NCI-H146 (cell line): ENCODE results near the gene FAM25G.
"Not testable (repeated sequence)": the region's sequence is repeated elsewhere in the genome, so short reads cannot be mapped to it uniquely, and the experiment has no call there.

Source experiments
- DNase-seq: peaks from one replicate; lab custom pipeline; 2025; lab: John Stamatoyannopoulos, UW

FAM25G gene

DNA sequence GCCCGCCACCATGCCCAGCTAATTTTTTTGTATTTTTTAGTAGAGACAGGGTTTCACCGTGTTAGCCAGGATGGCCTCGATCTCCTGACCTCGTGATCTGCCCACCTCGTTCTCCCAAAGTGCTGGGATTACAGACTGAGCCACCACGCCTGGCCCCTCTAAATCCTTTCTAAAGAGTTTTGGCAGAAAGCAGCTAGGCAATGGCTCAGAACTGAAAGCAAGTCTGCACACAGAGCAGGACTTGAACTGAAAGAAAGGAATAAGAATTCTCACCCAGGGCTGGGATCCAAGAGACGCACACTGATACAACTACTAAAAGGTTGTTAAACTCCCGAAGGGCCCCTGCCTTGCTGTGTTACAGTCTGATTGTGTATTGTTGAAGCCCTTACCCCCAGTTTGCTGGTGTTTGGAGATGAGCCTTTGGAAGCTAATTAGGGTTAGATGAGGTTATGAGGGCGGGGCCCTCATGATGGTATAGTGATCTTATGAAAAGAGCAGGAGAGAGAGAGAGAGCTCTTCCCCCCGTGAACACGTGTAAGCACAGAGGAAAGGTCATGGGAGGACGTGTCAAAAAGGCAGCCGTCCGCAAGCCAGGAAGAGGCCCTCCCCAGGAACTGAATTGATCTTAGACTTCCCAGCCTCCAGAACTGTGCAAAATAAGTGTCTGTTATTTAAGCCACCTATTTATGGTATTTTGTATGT lies 26.1 kb downstream of the FAM25G start:
- not testable (repeated sequence) for DNase-seq

DNA sequence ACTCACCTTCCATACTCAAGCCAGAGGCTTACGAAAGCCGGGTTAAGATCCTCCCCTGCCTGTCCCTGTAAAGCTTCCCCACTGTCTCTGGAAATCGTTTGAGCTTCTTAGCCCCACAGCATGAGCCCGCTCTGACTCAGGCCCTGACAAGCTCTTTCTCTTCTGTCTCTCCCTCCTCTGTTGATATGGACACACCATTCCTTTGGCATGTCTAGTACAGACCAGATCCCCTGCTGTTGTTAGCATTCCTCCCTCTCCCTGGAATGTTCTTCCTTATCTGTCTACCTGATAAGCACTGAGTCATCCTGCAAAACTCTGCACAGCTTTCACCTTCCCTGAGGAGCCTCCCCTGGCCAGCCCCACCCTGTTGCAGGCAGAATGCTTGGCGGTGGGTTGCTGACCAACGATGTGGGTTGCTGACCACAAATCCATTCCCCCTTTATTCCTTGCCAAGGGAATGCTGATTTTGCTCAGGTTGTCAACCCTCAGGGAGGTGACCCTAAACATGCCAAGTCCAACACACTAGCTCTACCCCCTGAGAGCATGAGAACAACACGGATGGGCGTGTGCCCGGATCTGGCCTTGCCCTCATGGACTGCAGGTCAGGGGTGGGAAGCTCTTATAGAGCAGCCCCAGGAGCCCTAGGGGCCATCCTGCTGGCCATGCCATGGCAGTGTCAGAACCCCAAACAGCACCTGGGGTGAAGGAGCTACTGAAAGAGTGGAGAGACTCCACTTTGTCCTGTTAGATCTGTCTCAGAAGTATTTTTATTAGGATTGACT lies 28.7 kb downstream of the FAM25G start:
- not testable (repeated sequence) for DNase-seq

DNA sequence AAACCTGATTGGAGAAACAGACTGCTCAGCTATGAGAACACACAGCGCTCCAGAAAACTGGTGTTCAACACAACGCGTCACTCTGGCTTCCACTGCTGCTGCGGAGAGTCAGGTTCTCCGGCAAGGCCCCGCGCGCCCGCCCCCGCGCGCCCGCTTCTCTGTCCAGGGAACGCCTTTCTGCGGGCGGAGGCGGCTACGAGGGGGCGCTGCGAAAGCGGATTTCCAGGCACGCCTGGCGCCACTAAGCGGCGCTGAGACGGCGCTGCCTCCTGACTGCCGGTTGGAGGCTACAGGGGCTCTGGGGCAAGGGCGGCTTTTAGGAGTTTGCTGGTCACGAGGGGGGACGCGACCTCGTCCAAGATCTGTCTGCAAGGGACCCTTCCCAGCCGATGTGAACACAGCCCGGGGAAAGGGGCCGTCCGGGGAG lies 30.2 kb downstream of the FAM25G start:
- DNase-seq: peak; percentile 27

DNA sequence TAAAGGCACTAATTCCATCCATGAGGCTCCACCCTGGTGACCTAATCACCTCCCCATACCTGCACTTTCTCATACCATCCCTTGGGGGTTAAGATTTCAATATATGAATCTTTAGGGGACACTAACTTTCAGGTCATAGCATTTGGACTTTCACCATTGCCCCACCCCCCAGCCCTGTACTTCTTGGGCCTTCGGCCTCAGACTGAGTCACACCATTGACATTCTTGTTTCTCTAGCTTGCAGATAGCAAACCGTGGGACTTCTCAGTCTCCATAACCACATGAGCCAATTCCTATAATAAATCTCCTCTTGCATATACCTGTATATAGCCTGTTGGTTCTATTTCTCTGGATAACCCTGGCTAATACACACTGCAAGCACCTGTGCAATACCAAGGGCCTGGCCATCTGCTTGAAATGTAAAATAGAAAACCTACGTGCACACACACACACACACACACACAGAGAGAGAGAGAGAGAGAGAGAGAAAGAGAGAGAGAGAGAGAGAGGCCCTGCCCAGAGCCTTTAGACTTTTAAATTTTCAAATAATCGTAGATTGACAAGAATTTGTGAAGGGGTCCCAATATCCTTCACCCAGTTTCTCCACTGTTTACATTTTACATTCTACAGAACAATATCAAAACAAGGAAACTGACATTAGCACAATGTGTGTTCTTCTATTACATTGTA lies 32.9 kb downstream of the FAM25G start:
- no peak for DNase-seq

DNA sequence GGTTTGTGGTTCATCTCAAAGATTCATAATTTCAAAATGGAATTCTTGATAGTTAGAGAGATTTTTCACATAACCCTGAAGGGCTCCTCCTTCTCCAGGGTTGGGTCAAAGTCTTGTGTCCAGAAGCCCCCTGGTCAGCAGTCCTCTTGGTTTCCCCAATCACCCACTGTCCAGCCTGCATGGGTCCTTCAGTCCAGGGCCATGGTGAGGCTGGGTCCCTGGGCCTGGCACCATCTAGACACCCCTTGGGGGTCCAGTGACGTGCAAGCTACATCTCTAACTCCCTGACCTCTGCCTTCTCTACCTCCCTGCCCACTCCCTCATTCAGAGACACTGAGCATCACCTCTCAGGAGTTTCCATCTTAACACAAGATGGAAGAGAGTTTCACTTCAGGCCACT lies 33.7 kb downstream of the FAM25G start:
- no peak for DNase-seq

DNA sequence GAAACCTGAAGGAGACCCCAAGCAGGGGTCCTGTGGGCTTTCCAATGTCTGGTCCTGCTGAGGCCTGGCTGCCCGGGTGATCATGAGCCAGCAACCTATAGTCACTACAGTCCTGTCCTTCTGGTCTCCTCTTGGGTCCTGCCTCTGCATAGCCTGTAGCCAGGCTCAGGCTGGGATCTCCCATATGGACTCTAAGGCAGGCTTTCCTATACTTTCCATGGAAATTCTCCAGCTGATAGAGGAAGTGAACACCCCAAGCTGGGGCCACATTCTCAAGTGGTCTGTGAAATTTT lies 34.0 kb downstream of the FAM25G start:
- no peak for DNase-seq

DNA sequence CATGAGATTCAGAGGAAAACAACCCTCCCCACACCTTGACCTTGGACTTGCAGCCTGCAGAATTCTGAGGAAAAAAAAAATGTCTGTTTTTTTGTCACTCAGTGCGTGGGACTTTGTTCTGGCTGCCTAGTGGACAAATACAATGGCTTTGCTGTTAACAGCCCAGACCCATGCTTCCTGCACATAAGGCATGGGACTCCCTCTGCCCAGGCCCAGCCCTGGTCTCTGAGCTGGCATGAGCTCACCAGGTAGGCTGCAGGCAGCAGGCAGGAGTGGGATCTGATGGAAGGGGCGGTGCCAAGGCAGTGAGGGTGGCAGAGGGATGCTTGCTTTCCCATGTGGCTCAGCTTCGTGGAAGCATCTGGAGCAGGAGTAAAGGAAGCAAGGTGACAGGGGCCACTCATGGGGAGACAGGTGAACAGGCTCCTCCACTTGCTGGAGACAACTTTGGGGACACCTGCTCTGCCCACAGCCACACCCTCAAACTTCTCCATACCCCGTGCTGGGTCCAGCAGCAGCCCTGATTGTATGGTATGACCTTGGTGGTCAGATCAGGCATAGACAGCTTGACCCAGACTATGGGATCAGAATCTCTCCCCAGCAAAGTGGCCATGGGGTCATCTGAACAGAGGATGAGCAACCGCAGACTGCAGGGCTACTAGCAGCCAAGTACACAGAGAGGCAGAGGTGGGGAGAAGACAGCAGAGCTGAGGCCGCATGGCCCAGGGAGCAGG lies 34.5 kb downstream of the FAM25G start:
- no peak for DNase-seq

DNA sequence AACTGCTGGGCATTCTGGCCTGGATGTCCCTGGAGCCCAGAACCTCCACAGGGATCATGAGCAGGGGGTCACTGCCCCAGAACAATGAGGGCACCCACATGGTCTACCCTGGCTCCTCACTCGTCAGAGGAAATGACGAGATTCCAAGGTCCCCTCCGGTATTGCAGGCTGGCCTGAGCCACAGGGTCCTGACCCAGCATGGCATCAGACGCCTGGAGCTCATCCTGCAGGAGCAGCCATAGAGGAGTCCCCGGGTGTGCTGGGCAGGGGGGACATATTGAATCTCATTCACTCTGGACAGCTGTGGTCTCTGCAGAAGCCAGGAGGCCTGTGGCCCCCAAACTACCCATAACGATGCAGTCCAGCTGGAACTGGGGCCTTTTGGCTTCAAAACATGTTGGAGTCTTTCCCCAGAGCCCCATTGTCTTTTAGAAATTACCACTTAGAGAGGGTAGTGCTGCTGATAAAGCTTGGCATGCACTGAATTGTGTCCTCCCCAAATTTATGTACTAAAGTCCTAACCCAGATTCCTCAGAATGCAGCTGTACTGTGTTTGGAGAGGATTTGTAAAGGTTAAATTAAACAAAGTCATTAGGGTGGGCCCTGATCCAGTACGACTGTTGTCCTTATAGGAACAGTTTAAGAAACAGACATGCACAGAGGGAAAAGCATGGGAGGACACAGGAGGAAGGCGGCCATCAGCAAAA lies 35.3 kb downstream of the FAM25G start:
- no peak for DNase-seq

DNA sequence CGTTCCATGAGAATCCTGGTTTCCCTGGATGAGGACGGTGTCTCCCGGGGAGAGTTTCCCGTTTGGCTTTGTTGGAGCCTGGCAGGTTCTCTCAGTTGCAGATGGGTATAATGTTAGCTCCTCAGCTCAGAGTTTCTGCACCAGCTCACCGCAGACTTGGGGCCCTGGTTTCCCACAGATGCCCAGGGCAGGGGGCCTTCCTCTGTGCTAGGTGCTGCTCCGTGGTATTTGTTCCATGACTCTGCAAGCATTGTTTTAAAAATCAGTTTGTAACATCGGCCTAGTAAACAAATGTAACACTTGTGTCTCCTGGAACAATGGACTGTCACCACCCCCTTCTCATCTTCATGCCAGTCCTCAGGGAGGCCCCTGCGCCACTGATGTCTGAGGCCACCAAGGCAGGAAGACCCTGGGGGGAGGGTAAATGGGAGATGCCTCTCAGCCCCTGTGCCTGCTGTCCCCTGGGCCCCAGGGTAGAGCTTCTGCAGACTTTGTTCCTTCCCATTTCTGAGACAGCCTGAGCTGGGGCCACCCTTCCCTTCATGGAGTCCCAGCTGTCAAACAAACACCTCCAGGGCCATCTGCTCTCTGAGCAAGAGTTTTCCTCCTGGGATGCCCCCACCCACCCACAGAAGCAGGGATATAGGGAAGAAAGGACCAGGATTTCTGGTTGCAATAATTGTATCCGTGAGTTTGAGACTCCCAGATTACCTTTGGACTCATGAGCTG lies 36.0 kb downstream of the FAM25G start:
- DNase-seq: not testable (repeated sequence)

DNA sequence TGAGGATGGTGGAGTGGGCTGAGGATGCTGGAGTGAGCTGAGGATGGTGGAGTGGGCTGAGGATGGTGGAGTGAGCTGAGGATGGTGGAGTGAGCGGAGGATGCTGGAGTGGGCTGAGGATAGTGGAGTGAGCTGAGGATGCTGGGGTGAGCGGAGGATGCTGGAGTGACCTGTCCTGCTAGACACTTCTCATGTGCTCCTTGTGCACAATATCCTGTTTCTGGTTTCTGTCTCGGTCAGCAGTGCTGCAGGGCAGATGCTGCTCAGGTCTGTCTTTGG lies 36.8 kb downstream of the FAM25G start:
- no peak for DNase-seq

DNA sequence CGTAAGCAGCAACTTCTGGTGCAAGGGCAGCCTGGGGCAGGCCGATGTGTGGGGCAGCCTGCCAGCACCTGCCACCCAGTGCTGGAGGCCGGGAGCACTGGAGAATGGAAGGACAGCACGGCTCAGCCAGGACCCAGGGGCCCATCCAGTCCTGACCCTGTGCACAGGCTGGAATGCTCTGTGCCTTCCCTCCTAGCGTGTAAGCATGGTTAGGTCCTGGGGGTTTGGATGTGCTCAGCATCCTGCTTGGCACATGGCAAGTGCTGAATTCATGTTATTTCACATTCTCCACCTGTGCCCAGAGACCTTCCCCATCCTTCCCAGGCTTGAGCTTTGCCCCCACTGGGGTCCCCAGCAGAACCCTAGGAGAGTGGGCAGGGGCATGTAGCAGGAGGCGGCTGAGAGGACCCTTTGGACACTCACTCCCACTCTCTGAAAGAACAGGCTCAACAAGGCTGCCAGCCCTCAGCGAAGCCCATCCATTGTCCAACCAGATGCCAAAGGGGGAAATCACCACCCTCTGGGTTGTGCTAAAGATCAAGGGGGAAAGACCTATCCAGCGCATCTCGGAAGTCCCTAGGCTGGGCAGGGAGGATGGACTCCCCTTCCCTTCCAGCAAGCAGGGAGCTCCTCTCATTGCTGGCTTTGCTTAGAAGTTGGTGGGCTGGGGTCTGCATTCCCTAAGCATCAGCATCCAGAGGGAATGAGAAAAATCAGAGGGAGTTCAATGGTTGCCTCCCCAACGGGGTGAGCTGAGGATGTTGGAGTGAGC lies 37.3 kb downstream of the FAM25G start:
- DNase-seq: no peak

DNA sequence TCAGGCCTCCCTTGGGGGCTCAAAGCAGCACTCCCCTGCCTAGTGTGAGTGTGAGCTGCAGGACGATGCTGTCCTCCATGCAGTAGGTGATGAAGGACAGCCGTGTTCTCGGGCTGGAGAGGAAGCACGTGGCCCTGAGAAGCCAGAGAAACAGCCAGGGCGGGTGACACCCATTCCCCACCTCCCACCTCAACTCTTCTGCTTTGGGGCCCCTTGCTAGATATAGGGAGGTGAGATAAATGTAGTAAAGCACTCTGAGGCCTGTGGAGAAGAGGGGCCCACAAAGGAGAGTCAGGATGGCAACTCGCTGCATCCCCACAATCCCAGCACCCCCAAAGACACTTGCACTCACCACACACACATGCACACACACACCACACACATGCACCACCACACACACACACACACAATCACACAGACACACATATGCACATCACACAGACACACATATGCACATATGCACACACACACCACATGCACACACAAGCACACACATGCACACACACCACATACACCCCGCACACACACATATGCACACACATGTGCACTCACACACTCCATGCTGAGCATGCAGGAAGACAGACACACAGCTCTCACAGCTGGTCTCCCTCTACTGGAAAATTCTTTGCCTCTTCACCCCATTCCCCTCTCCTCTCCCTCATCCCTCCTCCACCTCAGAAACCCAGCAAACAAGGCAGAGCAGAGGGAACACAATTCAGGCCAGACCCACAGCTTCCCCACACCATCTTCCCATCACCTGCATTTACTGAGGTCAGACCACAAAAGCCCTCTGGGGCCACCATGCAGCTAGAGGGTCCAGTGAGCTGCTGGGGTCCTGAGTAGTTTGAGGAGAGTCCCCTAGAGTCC lies 38.1 kb downstream of the FAM25G start:
- no peak for DNase-seq

DNA sequence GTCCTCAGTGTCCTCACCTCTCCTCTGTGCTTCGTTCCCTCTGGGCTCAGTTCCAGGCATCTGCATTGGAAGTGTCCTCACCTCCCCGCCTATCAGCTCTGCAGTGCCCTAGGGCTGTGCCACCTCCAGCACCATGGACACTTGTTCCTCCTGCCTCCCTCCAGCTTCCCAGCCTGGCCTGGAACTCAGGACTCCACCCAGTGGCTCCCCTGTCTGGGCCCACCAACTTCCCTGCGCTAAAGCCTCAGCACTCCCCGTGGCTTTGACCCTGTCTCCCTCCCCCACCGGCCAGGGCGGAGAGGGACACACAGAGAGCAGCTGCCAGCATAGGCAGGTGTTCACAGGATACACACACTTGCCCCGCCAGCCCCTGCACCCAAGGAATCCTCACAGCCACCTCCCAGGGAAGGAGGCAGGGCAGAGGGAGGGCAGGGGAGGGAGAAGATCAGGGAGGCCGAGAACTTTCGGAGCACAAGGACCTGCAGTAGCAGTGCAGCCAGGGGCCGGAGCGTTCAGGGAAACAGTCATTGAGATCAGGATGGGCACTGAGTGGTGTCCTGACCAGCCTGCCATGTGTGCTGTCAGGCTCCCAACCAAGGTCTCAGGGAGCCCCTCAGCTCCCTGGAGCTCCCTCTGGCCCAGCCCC lies 38.9 kb downstream of the FAM25G start:
- peak; percentile 76 for DNase-seq

DNA sequence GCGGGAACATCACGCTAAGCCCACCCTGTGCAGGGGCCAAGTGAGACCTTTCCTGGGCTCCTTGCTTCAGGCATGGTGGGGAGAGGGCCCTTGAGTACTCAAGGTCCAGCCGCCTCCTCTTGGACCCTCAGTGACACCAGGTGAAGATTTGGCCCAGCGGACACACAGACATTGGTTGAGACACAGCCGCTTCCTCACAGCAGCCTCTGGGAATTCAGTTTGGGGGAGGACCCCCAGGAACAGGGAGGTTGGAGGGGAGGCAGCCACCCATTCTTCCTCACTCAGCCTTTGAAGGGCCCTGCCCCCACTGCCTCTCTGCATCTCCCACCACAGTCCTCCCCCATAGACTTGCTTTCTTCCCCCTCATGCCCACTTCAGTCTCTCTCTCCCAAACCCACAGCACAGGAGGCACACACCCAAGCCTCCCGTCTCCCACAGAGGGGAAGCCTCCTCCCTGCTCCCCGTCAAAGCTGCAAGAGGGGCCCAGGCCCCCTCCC lies 39.5 kb downstream of the FAM25G start:
- DNase-seq: no peak

DNA sequence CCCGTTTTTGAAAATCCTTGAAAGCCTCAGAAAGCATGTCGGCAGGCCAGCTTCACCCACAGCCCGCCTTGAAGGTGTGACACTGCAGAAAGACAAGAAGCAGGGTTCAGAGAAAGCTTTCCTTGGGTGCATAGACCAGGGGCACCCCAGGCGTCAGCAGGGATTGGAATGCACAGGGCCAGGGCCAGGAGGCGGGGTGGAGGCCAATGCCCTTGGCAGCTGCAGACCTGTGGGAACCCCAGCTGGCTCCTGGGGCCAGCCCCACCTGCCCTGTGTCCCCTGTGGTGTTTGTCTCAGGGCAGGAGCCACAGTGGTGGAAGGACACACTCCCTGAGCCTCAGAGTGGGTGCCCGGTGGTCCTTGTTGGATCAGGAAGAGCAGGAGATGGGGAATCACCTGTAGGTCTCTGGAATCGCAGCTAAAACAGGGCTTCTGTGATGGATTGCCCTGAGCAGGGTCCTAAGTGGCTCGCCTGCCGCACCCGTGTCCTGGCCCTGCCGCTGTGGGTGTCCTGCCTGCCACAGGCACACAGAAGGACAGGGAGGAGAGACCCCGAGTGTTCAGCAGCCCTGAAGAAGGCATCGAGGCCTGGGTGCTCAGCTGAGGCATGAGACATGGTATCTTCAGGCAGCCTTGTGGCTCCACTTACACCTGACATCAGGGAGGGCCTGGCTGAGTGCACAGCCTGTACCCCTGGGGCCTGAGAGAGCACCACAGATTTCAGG lies 40.1 kb downstream of the FAM25G start:
- no peak for DNase-seq

DNA sequence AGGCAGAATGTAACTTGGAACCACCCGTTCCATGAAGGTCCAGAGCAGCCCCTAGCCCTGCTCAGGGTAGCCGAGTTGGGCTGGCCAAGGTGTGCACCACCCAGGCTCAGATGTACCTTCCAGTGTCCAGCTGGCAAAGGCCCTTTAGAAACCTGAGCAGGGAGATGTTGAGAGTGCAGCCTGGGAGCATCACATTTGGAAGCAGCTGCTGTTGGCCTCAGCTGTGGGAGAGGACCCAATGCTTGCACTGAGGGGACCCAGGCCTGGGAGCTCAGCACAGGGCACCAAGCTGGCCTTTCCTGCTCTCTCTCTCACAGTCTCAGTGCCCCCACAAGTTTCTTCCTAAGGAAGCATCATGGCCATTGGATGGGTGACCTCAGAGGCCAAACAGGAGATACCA lies 41.1 kb downstream of the FAM25G start:
- DNase-seq: no peak

DNA sequence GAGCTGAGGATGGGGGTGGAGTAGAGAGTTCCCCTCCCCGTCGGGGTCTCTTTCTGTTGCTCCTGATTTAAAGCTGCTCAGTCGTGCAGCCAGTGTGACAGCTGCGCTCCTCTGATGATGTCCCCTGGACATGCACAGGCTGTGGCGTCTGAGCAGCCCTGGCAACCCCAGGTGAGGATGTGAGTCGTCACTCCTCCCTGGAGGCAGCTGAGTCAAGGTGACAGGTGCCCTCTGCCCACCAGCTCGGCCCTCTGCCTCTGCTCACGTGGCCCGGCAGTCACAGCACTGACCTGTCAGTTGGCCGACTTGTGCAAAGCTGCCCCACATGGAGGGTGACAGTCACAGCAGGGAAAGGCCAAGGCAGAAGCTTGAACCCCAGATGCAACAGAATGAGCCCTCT lies 41.5 kb downstream of the FAM25G start:
- DNase-seq: peak; percentile 14
